Measurements from ENCODE around the gene CPT1B. TPM values are rescaled to one million over a fixed set of nuclear protein-coding genes. Genes with fewer than 3 reads are reported as not detected.
"Not testable (repeated sequence)": the region's sequence is repeated elsewhere in the genome, so short reads cannot be mapped to it uniquely, and the experiment has no call there.

The CPT1B gene
- total RNA-seq, 2 experiments from 2014 or later = 77.4 to 80.9 TPM

DNA sequence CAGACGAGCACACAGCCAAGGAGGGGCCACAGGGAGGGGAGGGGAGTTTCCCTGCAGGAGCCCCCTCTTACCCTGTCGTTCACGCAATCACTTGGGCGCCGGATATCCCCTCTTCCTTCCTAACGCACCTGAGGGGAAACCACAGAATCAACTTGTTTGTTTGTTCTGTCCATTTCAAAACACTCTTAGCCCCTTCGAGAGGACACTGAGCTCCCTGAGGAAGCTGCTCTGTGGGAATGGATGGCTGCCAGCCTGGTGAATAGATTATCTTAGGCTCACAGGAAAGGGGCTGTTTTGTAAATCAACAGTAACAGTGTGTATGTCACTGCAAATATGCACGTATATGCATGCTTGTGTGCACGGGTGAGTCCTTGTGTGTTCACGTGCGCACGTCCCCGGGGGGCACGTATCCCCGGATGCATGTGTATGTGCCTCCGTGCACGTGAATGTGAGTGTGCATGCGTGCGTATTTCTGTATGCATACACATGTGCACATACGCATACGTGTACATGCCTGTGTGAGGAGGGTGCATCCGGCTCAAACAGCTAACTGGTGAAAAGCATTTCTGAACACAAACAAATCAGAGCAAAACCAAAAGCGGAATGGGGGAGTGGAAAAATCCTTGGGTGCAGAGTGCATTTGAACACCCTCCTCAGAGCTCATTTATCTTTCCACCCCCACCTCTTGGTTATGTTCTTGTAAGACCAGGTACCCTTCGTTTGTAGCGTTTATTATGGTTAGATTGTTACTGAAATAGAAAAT lies 42.5 kb upstream of the CPT1B start:
- POLR2A ChIA-PET = interaction anchor here (0.8 to 5.1 kb wide), 25 partner anchors 19 to 430 kb away, joined by 3 to 111 read pairs (median 6); partner anchors contain the start of genes CHKB, HDAC10, KLHDC7B and LMF2
- ATAC-seq = peak; percentile 79
- peak; percentile 95 for DNase-seq
- peak overlapping the region; percentile 100 for H3K27ac Mint-ChIP-seq
- peaks cover 4% of the 10 kb centered on the region for H3K36me3 Mint-ChIP-seq (ENCODE audit: low read depth)
- H3K4me1 Mint-ChIP-seq (ENCODE audit: low read depth) = peaks cover 42% of the 10 kb centered on the region
- peak overlapping the region; percentile 84 for H3K4me3 Mint-ChIP-seq
- CTCF ChIA-PET = interaction anchor here (0.6 to 4.4 kb wide), 41 partner anchors 8 to 430 kb away, joined by 3 to 77 read pairs (median 5); partner anchors contain the start of genes CHKB, DENND6B, HDAC10 and KLHDC7B
- H3K9me3 Mint-ChIP-seq (ENCODE audit: insufficient read depth) = no peaks in the 10 kb centered on the region
- H3K27me3 Mint-ChIP-seq (ENCODE audit: low read depth) = peaks cover 2% of the 10 kb centered on the region

DNA sequence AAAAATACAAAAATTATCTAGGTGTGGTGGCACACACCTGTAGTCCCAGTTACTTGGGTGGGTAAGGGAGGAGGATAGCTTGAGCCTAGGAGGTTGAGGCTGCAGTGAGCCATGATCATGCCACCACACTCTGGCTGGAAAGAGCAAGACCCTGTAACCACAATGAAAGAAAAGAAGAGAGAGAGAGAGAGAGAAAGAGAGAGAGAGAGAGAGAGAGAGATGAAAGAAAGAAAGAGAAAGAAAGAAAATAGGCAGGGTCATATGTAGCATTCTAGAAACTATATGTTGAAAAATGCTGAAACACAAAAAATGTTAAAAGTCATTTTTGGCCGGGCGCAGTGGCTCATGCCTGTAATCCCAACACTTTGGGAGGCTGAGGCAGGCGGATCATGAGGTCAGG lies 36.1 kb upstream of the CPT1B start:
- H3K9me3 Mint-ChIP-seq (ENCODE audit: insufficient read depth); ATAC-seq; H3K36me3 Mint-ChIP-seq (ENCODE audit: low read depth); POLR2A ChIA-PET; H3K27ac Mint-ChIP-seq; H3K27me3 Mint-ChIP-seq (ENCODE audit: low read depth); CTCF ChIA-PET; H3K4me3 Mint-ChIP-seq; DNase-seq: not testable (repeated sequence)
- H3K4me1 Mint-ChIP-seq (ENCODE audit: low read depth) = peaks cover 18% of the 10 kb centered on the region

DNA sequence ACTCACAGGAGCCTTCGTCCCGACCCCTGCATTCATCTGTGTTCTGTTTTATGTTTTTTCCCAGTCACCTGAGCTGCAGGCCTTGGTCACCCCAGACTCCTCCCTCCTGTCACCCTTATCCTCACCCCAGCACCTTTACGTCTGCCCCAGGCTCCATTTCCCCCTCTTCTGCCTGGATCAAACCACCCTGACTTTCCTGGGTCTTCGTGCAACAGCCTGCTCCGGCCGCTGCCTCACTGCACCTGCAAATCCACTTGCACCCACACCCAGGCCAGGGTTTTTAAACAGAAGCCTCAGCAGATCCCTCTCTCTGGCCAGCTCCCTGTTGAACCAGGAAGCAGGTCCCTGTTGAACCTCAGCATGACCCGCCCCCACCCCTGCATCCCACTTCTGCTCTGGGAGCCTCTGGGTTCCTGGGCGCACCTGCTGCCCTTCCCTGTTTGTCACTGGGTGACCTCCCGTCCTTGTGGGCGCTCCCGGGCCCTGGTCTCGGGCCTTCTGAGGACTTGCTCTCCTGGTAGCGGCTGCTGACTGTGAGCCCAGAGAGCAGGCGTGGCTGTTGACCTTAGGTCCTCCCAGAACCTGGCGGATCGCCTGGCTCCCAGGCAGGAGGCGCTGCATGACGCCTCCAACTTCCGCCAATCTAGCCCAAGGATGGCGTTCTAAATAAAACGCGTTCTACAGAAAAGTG lies 35.2 kb upstream of the CPT1B start:
- H3K4me1 Mint-ChIP-seq (ENCODE audit: low read depth) = peaks cover 16% of the 10 kb centered on the region
- no peak for ATAC-seq
- POLR2A ChIA-PET = no interaction called here
- CTCF ChIA-PET = interaction anchor here (1.2 kb wide), 1 partner anchor 50 kb away, joined by 3 read pairs; no protein-coding TSS in a partner anchor
- no peak for DNase-seq
- H3K27ac Mint-ChIP-seq = no peak overlapping the region
- H3K4me3 Mint-ChIP-seq = no peak overlapping the region
- H3K36me3 Mint-ChIP-seq (ENCODE audit: low read depth) = no peaks in the 10 kb centered on the region
- no peaks in the 10 kb centered on the region for H3K9me3 Mint-ChIP-seq (ENCODE audit: insufficient read depth)
- peaks cover 10% of the 10 kb centered on the region for H3K27me3 Mint-ChIP-seq (ENCODE audit: low read depth)

GRCh38 chr22:50612528-50613221 lies 34.4 kb upstream of the CPT1B start:
- ChIA-PET CTCF (interaction anchor here (0.7 to 1.2 kb wide), 2 partner anchors 9 to 49 kb away, joined by 3 read pairs; no protein-coding TSS in a partner anchor), POLR2A (no interaction called here)
- DNase-seq = no peak
- Mint-ChIP-seq H3K27me3 (ENCODE audit: low read depth) (peaks cover 10% of the 10 kb centered on the region), H3K36me3 (ENCODE audit: low read depth) (no peaks in the 10 kb centered on the region), H3K27ac (no peak overlapping the region), H3K4me3 (no peak overlapping the region), H3K9me3 (ENCODE audit: insufficient read depth) (no peaks in the 10 kb centered on the region), H3K4me1 (ENCODE audit: low read depth) (peaks cover 14% of the 10 kb centered on the region)
- peak; percentile 61 for ATAC-seq

GRCh38 chr22:50612168-50612527 lies 33.9 kb upstream of the CPT1B start:
- no peak for DNase-seq
- no peak overlapping the region for H3K4me3 Mint-ChIP-seq
- H3K27ac Mint-ChIP-seq = no peak overlapping the region
- CTCF ChIA-PET = interaction anchor here (0.7 kb wide), 1 partner anchor 9 kb away, joined by 3 read pairs; no protein-coding TSS in a partner anchor
- no peaks in the 10 kb centered on the region for H3K9me3 Mint-ChIP-seq (ENCODE audit: insufficient read depth)
- POLR2A ChIA-PET = no interaction called here
- peaks cover 13% of the 10 kb centered on the region for H3K27me3 Mint-ChIP-seq (ENCODE audit: low read depth)
- H3K4me1 Mint-ChIP-seq (ENCODE audit: low read depth) = peaks cover 14% of the 10 kb centered on the region
- ATAC-seq = no peak
- no peaks in the 10 kb centered on the region for H3K36me3 Mint-ChIP-seq (ENCODE audit: low read depth)

DNA sequence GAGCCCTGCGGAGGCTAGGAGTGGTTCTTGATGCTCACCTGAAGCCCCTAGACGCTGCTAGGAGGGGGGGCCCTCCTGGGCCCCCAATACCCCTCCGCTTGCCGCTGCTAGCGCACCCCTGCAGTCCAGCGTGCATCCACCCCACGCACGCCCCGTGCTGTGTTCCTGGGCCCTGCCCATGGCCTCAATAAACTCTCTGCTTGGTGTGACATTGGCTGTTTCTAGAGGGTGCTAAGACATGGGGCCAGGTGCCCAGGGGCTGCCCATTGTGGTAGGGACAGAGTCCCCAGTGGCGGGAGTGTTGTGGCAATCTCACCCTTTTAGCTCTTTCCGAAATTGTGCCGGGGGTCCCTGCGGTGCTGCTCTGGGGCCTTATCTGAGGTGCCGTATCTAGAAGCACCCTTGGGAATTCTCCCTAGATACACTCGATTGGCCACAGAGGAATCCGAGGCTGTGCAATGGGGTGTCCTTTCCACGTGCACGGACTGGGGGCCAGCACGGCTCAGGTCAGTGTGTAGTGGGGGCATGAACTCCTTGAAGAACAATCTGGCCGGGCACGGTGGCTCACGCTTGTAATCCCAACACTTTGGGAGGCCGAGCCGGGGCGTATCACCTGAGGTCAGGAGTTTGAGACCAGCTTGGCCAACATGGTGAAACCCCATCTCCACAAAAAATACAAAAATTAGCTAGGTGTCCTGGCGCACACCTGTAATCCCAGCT lies 33.3 kb upstream of the CPT1B start:
- POLR2A ChIA-PET = no interaction called here
- no peak for ATAC-seq
- Mint-ChIP-seq H3K4me1 (ENCODE audit: low read depth) (peaks cover 14% of the 10 kb centered on the region), H3K27ac (no peak overlapping the region), H3K27me3 (ENCODE audit: low read depth) (peaks cover 15% of the 10 kb centered on the region), H3K9me3 (ENCODE audit: insufficient read depth) (no peaks in the 10 kb centered on the region), H3K36me3 (ENCODE audit: low read depth) (no peaks in the 10 kb centered on the region), H3K4me3 (no peak overlapping the region)
- CTCF ChIA-PET = interaction anchor here (1.0 kb wide), 1 partner anchor 9 kb away, joined by 4 read pairs; no protein-coding TSS in a partner anchor
- no peak for DNase-seq

DNA sequence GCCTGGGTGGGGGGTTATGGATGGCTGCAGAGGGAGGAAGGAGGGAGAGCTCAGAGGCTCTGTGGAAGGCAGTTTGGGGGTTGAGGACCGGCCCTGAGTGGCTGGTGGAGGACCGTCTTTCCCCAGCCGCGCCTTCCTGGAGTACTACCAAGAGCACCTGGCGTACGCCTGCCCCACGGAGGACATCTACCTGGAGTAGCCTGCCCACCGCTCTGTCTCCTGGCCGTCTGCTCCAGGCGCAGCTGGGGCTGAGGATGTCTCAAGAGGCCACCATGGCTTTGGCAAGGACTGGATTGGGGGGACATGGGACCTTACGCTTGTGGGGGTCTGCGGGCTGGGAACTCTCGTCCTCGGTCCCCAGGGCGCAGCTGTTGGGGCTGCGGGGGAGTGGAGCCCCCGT lies 32.4 kb upstream of the CPT1B start:
- peaks cover 14% of the 10 kb centered on the region for H3K4me1 Mint-ChIP-seq (ENCODE audit: low read depth)
- POLR2A ChIA-PET = interaction anchor here (1.0 kb wide), 1 partner anchor 71 kb away, joined by 4 read pairs; no protein-coding TSS in a partner anchor
- H3K4me3 Mint-ChIP-seq = no peak overlapping the region
- H3K27ac Mint-ChIP-seq = no peak overlapping the region
- DNase-seq (no peak), ATAC-seq (no peak)
- H3K9me3 Mint-ChIP-seq (ENCODE audit: insufficient read depth) = no peaks in the 10 kb centered on the region
- H3K27me3 Mint-ChIP-seq (ENCODE audit: low read depth) = peaks cover 16% of the 10 kb centered on the region
- H3K36me3 Mint-ChIP-seq (ENCODE audit: low read depth) = no peaks in the 10 kb centered on the region
- CTCF ChIA-PET = no interaction called here

DNA sequence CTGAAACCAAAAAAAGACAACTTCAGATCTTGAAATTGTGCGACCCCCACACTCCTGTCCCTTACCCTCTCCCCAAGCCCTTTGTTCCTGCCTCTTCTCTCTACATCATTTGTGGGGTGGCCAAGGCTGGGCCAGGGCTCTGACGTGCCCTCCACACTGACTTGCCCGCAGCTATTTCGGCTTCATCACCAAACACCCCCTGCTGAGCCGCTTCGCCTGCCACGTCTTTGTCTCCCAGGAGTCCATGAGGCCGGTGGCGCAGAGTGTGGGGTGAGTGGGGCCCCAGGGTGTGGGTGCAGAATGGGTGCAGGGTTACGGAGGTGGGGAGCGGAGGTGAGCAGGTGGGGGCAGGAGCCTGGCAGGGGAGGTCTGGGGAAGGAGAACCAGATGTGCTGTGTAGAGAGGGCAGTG lies 31.8 kb upstream of the CPT1B start:
- DNase-seq (no peak), ATAC-seq (no peak)
- Mint-ChIP-seq H3K4me3 (no peak overlapping the region), H3K4me1 (ENCODE audit: low read depth) (peaks cover 14% of the 10 kb centered on the region), H3K27me3 (ENCODE audit: low read depth) (peaks cover 17% of the 10 kb centered on the region), H3K27ac (no peak overlapping the region), H3K9me3 (ENCODE audit: insufficient read depth) (no peaks in the 10 kb centered on the region), H3K36me3 (ENCODE audit: low read depth) (no peaks in the 10 kb centered on the region)
- ChIA-PET CTCF (no interaction called here), POLR2A (interaction anchor here (1.0 kb wide), 1 partner anchor 70 kb away, joined by 4 read pairs; no protein-coding TSS in a partner anchor)

- H3K4me3 Mint-ChIP-seq = no peak overlapping the region
- H3K4me1 Mint-ChIP-seq (ENCODE audit: low read depth) = peaks cover 14% of the 10 kb centered on the region
- no peak overlapping the region for H3K27ac Mint-ChIP-seq
- CTCF ChIA-PET = interaction anchor here (0.9 kb wide), 1 partner anchor 84 kb away, joined by 3 read pairs; no protein-coding TSS in a partner anchor
- POLR2A ChIA-PET = interaction anchor here (1.0 kb wide), 1 partner anchor 70 kb away, joined by 4 read pairs; no protein-coding TSS in a partner anchor
- no peaks in the 10 kb centered on the region for H3K9me3 Mint-ChIP-seq (ENCODE audit: insufficient read depth)
- H3K36me3 Mint-ChIP-seq (ENCODE audit: low read depth) = no peaks in the 10 kb centered on the region
- DNase-seq (no peak), ATAC-seq (no peak)
- H3K27me3 Mint-ChIP-seq (ENCODE audit: low read depth) = peaks cover 20% of the 10 kb centered on the region
Measured at GRCh38 chr22:50609599-50609998, 31.4 kb upstream of the CPT1B start.

- Mint-ChIP-seq H3K36me3 (ENCODE audit: low read depth) (no peaks in the 10 kb centered on the region), H3K4me1 (ENCODE audit: low read depth) (peaks cover 14% of the 10 kb centered on the region), H3K9me3 (ENCODE audit: insufficient read depth) (no peaks in the 10 kb centered on the region), H3K27me3 (ENCODE audit: low read depth) (peaks cover 18% of the 10 kb centered on the region), H3K27ac (no peak overlapping the region), H3K4me3 (no peak overlapping the region)
- ChIA-PET CTCF (interaction anchor here (0.9 kb wide), 1 partner anchor 83 kb away, joined by 3 read pairs; no protein-coding TSS in a partner anchor), POLR2A (interaction anchor here (0.6 kb wide), 1 partner anchor 259 kb away, joined by 3 read pairs; no protein-coding TSS in a partner anchor)
- DNase-seq = no peak
- no peak for ATAC-seq
Measured at GRCh38 chr22:50608996-50609395, 30.8 kb upstream of the CPT1B start.
